Measurements from ENCODE around the gene PPIL1. TPM values are rescaled to one million over a fixed set of nuclear protein-coding genes. Genes with fewer than 3 reads are reported as not detected.

The PPIL1 gene
- total RNA-seq, 1 donor from 2014 or later = 18.9 TPM

DNA sequence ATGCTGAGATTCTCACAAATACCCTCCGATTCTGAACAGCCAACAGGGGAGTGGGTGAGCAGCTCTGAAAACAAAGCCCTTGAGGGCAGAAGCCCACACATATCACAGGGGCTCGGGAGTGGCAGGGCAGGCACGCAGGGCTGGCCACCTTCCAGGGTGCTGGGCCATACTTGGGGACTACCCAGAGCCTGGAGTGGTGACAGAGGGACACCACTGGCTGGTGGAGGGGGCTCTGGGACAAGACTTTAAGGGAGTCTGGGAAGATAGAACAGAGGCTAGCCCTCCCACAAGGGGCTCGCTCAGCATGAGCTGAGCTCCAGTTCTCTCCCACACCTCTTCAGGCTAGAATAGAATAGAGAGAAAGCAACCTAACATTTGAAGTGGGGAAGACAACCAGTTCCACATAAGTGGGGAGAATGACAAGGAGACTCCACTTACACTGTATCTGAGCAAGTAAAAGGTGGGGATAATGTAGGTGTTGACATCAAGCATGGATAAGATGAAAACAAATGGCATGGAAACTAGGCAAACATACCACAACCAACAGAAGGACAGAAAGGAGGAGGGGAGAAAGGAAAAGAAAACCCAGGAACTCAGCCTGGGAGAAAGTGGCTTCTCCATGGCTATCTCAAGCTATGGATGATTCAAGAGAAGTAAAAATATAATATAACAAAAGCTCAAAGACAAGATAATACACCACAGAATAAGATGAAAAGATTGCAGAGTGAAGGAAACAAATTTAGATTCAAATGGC lies 7.0 kb downstream of the PPIL1 start:
- no peak overlapping the region for H3K4me3 ChIP-seq
- no peaks in the 10 kb centered on the region for H3K27me3 ChIP-seq
- no peak for TF ChIP-seq CTCF (IDR thresholded peaks at IDR 0.05)
- no peak for TF ChIP-seq POLR2A (IDR thresholded peaks at IDR 0.05)
- no peak for TF ChIP-seq POLR2AphosphoS5 (IDR thresholded peaks at IDR 0.05; ENCODE audit: insufficient read depth in 1 of 2, low read depth in 1 of 2)
- H3K27ac ChIP-seq = no peak overlapping the region
- peaks cover 0 to 19% of the 10 kb centered on the region in 2 donors for H3K36me3 ChIP-seq
- intact Hi-C loops (cut with DNase I) = no loop called here
- no peaks in the 10 kb centered on the region for H3K4me1 ChIP-seq
- DNase-seq (ENCODE audit: extremely low spot score in 2 of 2) = no peak
- H3K9me3 ChIP-seq = no peaks in the 10 kb centered on the region

GRCh38 chr6:36865835-36866234 lies 8.8 kb downstream of the PPIL1 start:
- no peak overlapping the region for H3K27ac ChIP-seq
- H3K4me1 ChIP-seq = no peaks in the 10 kb centered on the region
- intact Hi-C loops (cut with DNase I) = no loop called here
- H3K4me3 ChIP-seq = no peak overlapping the region
- peaks cover 0 to 19% of the 10 kb centered on the region in 2 donors for H3K36me3 ChIP-seq
- TF ChIP-seq CTCF (IDR thresholded peaks at IDR 0.05) = no peak
- no peak for TF ChIP-seq POLR2A (IDR thresholded peaks at IDR 0.05)
- no peak for TF ChIP-seq POLR2AphosphoS5 (IDR thresholded peaks at IDR 0.05; ENCODE audit: insufficient read depth in 1 of 2, low read depth in 1 of 2)
- DNase-seq (ENCODE audit: extremely low spot score in 2 of 2) = no peak
- no peaks in the 10 kb centered on the region for H3K9me3 ChIP-seq
- no peaks in the 10 kb centered on the region for H3K27me3 ChIP-seq

GRCh38 chr6:36863670-36864540 lies 10.7 kb downstream of the PPIL1 start:
- Histone ChIP-seq H3K36me3 (peaks cover 0 to 12% of the 10 kb centered on the region in 2 donors), H3K9me3 (no peaks in the 10 kb centered on the region), H3K4me3 (no peak overlapping the region), H3K27ac (no peak overlapping the region), H3K4me1 (peaks cover 7% of the 10 kb centered on the region), H3K27me3 (no peaks in the 10 kb centered on the region)
- DNase-seq (ENCODE audit: extremely low spot score in 2 of 2) = peak in 1 of 2 donors; percentile 52
- TF ChIP-seq POLR2AphosphoS5 (IDR thresholded peaks at IDR 0.05; ENCODE audit: insufficient read depth in 1 of 2, low read depth in 1 of 2) (no peak), POLR2A (IDR thresholded peaks at IDR 0.05) (no peak), CTCF (IDR thresholded peaks at IDR 0.05) (no peak)
- intact Hi-C loops (cut with DNase I) = no loop called here

DNA sequence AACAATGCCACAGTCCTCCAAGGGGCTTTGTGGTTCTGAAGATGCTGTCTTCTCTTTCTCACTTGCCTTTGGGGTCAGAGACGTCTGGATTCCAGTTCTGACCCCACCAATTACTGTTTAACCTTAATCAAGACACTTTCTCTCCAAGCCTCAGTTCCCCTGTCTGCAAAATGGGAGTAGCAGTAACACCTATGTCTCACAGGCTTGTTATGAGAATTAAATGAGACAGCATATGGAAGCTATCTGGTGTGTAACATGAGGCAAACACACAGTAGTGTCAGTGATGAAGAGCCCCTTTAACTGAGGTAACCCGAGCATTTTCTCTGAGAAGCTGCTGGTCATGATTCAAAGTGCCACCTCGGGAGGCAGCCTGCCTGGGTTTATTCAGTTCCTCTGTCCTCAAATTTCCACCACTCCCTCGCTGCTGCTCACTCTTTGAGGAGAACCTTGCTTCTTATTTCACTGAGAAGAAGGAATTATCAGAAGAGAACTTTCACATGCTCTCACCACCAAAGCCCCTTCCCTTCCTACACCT lies 11.7 kb downstream of the PPIL1 start:
- Histone ChIP-seq H3K36me3 (peaks cover 0 to 8% of the 10 kb centered on the region in 2 donors), H3K4me3 (no peak overlapping the region), H3K27ac (peak overlapping the region; percentile 9), H3K27me3 (no peaks in the 10 kb centered on the region), H3K9me3 (no peaks in the 10 kb centered on the region), H3K4me1 (peaks cover 17% of the 10 kb centered on the region)
- DNase-seq (ENCODE audit: extremely low spot score in 2 of 2) = peak in 1 of 2 donors; percentile 27
- intact Hi-C loops (cut with DNase I) = no loop called here
- TF ChIP-seq CTCF (IDR thresholded peaks at IDR 0.05) = no peak

Measured in vagina (tissue), 2 donors.